HG02943 (cell line): ENCODE measurements around the gene UBAC1.
"Not testable (repeated sequence)": the region's sequence is repeated elsewhere in the genome, so short reads cannot be mapped to it uniquely, and the experiment has no call there.

Experiments used
- ATAC-seq: cut with Tn5 transposase; IDR thresholded peaks from one replicate; pipeline ENCODE4 v1.9.1; 2021; ENCODE audit warnings: mild to moderate bottlenecking, low read depth, moderate library complexity; ENCODE audit not compliant: unreplicated experiment

UBAC1 gene

DNA sequence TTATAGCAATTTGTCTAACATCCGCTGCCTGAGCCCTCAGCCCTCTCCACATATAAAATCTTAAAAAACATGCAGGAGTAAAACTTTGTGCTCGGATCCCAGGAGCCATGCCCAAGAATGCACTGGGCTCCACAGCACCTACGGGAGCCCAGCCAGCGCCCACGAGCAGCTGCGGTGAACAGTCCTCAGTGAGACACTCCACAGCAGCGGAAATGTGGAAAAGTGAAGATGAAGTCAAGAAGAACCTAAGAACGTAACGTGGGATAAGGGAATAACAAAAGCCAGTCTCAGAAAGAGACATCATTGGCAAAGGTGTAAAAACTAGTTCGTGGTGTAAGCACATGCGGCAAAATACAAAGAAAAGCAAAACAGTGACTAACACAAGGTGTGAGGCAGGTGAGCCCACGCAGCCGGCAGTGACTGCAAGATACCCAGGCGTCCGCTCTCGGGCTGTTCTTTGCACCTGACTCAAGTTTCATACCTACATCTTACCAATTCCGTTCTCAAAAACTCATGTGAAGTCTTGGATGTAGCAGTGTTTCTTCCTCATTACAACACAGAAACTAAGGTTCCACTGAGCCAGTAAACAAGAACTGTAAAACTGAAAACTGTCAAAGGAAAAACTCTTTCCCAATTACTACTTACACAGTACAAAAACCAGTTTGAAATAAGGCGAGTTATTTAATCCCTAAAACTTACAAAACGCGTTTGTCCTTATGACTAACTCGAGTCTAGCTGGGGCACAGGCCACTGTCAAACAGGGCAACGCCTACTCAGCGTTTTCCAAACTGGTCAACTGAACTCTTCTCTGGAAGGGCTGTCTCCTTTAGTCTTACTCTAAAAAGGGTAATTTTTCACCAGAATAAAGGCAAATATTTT lies 55.6 kb downstream of the UBAC1 start:
- ATAC-seq: no peak

DNA sequence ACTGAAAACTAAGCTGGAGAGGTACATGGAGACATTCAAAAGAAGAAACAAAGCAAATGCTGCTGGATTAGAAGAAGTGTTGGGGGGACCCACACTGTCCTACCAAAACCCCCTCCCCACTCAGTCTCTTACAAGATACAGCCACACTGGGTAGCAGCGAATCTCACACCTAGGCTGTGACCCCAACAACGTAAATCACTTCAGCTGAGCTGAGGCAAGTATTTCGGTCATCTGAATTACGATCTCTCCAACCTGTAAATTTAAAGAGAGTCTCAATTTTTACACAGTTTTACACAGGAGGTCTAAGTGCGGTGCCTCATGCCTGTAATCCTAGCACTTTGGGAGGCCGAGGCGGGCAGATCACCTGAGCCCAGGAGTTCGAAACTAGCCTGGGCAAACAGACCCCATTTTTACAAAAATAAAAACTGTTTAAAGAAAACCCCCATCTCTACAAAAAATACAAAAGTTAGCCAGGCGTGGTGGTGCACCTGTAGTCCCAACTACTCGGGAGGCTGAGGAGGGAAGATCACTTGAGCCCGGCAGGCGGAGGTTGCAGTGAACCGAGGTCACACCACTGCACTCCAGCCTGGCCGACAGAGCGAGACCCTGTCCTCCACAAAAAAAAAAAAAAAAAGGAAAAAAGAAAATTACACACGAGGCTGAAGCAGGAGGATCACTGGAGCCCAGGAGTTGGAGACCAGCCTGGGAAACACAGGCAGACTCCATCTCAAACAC lies 57.2 kb downstream of the UBAC1 start:
- ATAC-seq: no peak

DNA sequence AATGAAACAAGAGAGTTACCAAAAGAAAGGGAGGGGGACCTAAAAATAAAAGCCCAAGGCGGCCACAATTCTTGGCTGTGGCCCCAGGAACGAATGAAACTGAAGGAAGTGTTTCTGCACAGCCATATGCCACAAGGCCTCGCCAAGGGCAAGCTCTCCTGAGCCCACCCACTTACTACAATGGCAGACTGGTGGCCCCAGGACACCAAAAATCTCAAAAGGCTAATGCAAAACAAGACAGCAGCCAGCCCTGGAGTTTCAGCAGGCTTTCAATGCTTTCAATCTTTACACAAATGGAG lies 57.9 kb downstream of the UBAC1 start:
- no peak for ATAC-seq

DNA sequence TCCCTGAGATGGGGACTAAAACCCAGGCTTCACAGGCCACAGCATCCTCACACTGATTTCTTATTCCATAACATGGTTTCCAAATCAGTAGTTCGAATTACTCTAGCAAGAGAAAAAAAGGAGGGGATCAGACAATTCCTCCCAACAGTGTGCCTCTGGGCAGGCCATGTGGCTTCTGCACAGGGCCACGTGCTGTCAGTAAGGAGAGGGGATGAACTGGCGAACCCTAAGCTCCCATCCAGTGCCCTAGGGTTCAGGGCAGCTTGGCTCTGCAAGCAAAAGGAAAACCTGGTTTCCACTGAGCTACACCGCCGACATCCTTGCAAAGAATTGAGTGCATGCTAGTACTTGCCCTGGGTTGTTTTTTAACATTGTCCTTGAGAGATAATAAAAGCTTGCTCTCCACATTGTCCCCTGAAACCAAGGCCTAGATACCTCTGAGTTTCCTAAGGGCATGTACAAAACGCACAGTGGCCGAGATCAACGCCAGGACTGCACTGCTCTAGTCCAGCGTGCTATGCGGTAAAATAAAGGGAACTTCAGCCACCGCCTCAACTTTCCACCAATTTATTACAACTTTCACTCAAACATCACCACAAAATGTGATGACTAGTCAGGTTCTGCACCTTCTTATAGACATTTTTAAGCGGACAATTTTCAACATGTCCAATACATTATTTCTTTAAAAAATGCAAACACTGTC lies 58.4 kb downstream of the UBAC1 start:
- ATAC-seq: no peak

DNA sequence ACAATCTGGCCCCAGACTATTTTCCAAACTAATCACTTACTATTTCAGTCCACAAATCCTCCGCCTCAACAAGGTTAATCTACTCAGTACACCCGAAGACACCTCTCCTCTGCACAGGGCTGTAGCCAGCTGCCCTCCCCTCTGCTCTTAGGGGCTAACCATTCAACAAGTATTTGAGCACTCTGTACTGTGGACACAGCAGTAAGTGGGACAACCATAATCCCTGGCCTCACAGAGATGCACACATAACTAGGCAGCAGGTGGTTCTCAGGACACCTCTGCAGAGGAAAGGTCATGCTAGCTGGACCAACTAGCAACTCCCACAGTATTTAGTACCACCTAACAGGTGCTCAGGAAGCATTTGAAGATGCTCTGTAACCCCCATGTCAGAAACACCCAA lies 59.3 kb downstream of the UBAC1 start:
- ATAC-seq: no peak

DNA sequence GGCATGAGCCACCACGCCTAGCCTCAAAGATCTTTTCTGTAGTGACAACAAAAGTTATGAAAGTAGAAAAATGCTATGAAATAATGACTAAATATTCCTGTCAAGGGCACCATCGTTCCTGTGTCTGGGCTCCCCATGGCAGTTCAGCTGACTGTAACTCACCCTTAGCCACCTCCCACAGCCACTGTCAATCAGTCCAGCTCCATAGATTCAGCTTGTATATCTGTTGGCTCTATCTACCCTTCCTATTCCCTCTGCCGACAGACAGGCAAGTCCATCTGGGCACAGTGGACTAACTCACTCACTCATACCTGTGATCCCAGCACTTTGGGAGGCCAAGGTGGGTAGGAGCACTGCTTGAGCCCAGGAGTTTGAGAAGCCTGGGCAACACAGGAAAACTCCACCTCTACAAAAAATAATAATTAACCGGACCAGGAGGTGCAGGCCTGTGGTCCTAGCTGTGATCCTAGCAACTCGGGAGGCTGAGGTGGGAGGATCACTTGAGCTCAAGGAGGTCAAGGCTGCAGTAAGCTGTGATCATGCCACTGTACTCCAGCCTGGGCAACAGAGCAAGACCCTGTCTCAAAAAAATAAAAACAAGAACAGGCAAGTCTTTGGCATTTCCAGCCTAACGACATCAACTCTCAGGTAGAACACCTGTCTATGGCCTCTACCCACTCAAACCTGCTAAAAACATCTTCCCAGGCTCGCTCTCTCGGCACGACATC lies 60.0 kb downstream of the UBAC1 start:
- no peak for ATAC-seq

DNA sequence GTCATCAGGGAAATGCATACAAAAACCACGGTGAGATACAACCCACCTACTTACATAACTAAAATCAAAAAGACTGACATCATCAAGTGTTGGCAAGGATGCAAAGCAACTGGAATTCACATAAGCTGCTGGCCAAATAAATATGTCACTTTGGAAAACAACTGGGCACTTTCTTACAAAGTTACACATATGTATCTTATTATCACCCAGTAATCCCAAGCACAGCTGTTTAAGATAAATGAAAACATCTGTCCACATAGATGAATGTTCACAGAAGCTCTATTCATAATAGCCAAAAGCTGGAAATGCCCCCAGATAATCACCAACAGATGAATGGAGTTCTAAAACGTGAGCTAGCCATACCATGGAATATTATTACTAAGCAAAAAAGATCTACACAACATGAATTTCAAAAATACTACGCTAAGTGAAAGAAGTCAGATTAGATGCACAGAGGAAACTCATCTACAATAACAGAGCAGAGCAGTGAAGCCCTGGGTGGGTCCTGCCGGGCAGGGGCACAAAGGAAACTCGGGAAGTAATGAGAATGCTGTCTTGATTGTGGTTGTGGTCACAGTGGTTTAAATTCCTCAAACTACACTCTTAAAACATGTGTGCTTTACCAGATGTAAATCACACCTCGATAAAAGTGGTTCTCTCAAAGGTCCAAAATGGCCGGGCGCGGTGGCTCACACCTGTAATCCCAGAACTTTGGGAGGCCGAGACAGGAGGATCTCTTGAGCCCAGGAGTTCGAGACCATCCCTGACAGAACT lies 62.4 kb downstream of the UBAC1 start:
- ATAC-seq: no peak

DNA sequence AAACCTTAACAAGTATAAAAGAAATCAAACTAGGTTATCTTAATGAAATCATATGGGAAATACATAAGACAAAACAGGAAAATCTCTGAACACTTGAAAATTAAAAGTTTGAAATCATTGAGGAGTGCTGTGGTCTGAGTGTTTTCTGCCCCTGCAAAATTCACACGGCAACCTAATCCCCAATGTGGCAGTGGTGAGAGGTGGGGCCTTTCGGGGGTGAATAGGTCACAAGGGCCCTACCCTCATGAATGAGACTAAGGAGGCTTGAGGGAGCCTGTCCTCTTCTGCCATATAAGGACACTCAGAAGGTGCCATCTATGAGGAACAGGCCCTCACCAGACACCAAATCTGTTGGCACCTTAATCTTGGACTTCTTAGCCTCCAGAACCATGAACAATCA lies 64.5 kb downstream of the UBAC1 start:
- ATAC-seq: no peak

DNA sequence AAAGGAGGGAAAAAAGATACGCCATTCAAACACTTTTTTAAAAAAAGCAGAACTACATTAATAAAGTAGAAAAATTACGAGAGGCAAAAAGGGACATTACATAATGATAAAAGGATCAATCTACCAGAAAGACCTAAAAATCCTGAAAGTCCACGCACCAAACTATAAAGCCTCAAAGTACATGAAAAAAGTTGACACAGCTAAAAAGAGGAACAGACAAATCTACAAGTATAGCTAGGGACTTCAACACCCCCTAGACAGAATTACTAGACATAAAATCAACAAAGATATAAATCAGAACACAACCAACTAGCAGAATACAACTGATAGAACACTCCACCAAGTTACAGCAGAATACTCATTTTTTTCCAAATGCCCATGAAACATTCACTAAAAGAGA lies 65.0 kb downstream of the UBAC1 start:
- no peak for ATAC-seq

DNA sequence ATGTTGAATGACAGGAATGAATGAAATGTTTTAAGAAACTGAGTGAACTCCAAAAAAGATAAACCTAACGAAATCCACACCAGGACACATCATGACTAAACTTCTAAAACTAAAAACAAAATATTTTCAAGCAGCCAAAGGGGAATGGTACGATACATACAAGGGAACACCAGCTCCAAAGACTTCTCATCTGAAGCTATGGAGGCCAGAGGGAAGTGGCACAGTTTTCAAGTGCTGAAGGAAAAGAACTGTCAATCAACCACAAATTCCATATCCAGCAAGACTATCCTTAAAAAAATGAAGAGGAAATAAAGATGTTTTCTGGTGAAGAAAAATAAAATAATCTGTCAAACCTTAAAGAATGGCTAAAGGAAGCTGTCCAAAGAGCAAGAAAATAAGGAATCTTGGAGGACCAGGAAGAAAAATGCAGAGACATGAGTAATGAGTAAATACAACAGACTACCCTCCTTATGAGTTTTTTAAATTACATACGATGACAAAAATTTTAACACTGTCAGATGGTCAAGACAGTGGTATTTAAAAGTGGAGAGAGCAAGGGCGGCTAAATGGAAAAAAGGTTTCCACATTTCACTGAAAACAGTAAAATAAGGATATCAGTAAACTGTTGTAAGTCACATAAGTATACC lies 65.8 kb downstream of the UBAC1 start:
- ATAC-seq: no peak

DNA sequence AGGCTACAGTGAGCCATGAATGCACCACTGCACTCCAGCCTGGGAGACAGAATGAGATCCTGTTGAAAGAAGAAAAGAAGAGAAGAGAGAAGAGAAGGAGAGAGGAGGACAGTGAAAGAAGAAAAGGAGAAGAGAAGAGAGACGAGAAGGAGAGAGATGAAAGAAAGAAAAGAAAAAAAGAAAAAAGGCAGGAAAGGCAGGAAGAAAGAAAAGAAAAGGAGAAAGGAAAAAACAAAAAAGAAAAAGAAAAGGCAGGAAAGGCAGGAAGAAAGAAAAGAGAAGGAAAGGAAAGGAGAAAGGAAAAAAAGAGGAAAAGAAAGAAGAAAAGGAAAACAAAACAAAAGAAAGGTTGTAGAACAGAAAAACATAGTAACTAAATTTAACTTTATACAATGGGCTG lies 68.1 kb downstream of the UBAC1 start:
- ATAC-seq: no peak

DNA sequence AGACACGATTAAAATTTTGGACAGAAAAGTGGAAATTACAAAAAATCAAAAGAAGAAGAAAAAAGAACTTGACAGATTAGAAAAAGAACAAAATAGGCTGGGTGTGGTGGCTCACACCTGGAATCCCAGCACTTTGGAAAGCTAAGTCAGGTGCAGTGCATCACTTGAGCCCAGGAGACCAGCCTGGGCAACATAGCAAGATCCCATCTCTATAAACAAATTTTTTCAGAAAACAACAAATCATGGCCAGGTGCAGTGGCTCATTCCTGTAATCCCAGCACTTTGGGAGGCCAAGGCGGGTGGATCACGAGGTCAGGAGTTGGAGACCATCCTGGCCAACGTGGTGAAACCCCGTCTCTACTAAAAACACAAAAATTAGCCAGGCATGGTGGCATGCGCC lies 68.8 kb downstream of the UBAC1 start:
- ATAC-seq: not testable (repeated sequence)

DNA sequence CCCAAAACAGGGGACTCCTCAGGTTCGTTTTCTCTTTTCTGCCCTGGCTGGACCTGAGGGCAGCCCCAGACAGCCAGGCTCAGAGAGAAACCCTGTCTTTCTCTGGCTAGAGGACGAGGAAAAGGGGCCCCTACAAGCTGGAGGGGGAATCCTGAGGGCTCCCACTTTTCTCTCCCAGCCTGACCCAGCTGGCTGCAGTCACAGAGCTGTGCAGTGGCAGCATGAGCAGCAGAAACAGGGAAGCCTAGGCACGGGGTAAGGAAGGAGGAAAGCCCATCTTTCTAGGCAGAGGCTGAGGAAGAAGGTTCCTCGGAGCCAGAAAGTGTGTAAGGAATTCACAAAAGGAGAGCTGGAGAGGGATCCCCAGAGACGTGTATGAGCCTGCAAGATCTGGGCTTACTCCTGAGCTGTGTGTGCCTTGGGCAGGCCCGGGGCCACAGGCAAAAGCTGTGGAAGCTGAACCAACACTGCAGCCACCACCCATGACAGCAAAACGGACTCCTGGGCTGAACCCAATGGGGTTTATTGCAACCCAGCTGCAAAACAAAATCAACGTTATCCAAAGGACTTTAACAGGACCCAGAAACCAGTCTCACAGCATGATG lies 70.0 kb downstream of the UBAC1 start:
- no peak for ATAC-seq

DNA sequence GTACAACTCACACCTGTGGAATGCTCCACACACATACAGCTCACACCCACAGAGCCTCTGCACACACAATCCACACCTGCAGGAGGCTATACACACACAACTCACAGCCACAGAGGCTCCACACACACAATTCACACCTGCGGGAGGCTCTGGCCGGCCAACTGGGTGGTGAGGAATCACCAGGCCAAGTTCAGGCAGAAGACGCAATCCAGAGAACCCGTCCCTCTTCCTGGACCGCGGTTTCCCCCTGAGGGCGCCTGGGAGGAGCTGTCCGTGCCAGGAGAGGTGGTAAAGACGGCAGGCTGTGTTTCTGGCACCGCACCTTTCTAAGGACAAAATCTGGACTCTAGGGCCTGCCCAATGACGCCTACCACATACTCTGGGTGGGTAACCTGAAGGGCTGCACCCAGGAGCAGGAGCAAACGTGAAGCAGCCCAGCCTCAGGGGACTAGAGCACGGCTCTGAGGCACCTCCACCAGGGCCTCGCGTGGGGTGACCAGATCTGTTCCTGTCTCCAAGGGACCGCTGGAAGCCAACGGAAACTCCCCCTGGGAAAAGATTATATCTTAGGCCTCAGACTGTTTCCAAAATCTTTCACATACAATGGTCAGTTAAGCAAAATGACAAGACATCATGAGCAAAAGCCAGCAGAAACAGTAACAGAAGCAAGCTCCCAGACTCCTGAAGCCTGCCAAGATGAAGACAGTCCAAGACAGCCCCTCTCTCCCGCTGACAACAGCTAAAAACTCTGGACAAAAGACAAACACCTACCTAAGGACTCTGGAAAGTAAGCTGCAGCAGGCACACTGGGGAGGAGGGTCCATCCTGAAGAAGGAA lies 70.8 kb downstream of the UBAC1 start:
- ATAC-seq: no peak

DNA sequence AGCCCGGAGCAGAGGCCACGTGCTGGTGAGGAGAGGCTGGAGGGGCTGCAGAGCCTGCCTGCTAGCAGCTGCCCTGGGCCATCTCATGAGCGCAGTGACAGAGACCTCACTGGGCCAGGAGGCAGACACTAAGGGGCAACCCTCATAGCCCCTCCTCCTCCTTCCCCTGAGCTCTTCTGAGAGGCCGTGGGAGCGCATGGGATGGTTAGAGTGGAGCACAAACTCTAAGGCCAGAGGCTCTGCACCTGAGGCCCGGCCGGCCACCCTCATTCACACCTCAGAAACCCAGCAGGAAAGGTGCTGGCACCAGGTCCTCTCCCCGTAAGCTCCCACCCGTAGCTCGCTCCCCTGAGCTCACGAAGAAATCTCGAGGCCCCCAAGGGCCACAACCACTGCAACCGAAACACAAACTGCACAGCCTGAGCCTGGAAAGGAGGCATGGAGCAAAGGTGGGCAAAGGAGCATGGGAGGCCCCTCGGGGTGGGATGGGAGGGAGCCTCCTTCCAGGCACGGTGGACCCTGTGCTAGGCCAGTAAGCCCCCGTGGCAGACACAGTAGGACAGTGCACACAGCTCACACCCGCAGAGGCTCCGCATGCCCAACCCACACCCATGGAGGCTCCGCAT lies 71.5 kb downstream of the UBAC1 start:
- ATAC-seq: no peak

DNA sequence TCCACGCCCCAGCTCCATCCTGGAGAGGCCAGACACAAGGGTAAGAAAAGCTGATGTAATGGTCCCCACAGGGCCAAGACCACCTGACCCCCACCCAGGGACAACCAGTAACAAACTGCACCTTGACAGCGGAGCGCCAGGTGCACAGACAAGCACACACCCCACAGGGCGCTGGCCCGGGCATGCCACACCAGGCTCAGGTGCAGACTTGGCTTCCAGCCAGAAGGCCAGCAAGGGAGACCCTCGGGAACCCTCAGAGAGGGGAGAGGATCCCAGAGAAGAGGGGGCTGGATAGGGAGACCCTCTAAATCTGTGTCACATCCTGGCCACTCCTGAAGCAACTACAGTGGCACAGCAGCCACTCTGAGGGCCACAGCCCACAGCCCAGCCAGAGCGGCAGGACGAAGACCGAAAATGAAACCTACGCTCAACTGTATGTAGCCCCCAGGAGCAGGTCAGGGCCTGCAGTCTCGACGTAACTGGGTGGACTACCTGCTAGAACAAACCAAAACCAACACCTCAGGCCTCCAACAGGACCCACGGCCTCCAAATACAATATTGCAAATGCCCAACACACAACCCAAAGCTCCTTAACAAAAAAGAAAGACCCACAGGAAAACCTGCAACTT lies 72.3 kb downstream of the UBAC1 start:
- no peak for ATAC-seq

DNA sequence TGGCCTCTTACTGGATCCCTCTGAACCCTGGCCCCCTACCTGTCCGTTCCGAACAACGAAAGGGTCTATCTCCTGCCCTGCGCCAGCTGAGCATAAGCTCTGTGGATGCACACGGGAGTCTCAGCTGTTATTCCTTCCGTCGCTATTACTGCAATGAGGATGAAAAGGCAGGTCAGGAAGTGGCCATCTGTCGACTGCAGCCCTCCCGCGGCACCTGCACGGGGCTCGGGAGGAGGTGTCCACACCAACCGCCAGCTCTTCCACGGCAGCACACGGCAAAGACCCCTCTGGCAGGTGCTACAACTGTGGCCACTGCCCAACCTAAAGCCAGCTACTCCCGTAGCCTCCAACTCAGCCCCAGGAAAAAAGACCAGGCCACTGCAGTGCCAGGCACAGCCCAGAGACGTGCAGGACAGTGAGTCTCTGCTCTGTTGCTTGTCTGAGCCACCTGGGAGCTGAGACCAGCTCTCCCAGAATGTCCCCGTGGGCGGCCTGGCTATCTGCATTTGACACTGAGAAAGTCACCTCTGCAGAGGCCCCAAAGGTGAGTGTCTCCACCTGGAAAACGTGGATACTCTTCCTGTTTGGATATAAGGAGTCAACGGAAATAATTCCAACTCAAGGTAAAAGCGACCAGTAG lies 72.9 kb downstream of the UBAC1 start:
- ATAC-seq: no peak
